Activated naive CD4-positive, alpha-beta T cell treated with anti-CD3 and anti-CD28 coated beads for 36 hours (primary cell): ENCODE measurements around the gene FOXP1. TPM values are rescaled to one million over a fixed set of nuclear protein-coding genes. Genes with fewer than 3 reads are reported as not detected.

Source experiments
- CTCF ChIA-PET: fragments of 350-600 bp; sonication (Branson Sonifier 250); formaldehyde crosslinking; loops from one replicate; lab custom pipeline; 2021; ENCODE audit warnings: antibody characterized with exemption; lab: Charles Lee
- DNase-seq: peaks from one replicate; pipeline ENCODE4 v3.0.0-alpha.2; 2020
- H3K27ac Mint-ChIP-seq: one replicate; pipeline ENCODE4 v1.8.0; 2021; ENCODE audit warnings: mild to moderate bottlenecking, mixed read lengths
- H3K27me3 Mint-ChIP-seq: one replicate; pipeline ENCODE4 v1.8.0; 2021; ENCODE audit warnings: low read depth, mixed read lengths
- H3K36me3 Mint-ChIP-seq: one replicate; pipeline ENCODE4 v1.8.0; 2021; ENCODE audit warnings: low read depth, mixed read lengths
- H3K4me1 Mint-ChIP-seq: one replicate; pipeline ENCODE4 v1.8.0; 2021; ENCODE audit warnings: low read depth, mixed read lengths
- H3K4me3 Mint-ChIP-seq: one replicate; pipeline ENCODE4 v1.8.0; 2021; ENCODE audit warnings: mild to moderate bottlenecking, moderate library complexity, mixed read lengths
- H3K9me3 Mint-ChIP-seq: one replicate; pipeline ENCODE4 v1.8.0; 2021; ENCODE audit warnings: mixed read lengths
- intact Hi-C: fragments of 100-400 bp; cut with micrococcal nuclease; formaldehyde crosslinking; loops from one replicate; pipeline ENCODE4 v1.15.1; 2023
- total RNA-seq, 2 experiments: library from RNA; stranded (reverse); gene quantifications; one replicate each; pipeline ENCODE4 v1.2.3, GENCODE V29; 2021

FOXP1 gene
- total RNA-seq, 2 experiments from 2014 or later = 95.2 to 97.4 TPM

GRCh38 chr3:71156062-71156665, 427.4 kb downstream of the FOXP1 start:
- no peaks in the 10 kb centered on the region for H3K27me3 Mint-ChIP-seq
- no peak for DNase-seq
- H3K36me3 Mint-ChIP-seq = peaks cover 12% of the 10 kb centered on the region
- H3K4me3 Mint-ChIP-seq = no peak overlapping the region
- H3K4me1 Mint-ChIP-seq = peaks cover 87% of the 10 kb centered on the region
- peaks cover 4% of the 10 kb centered on the region for H3K9me3 Mint-ChIP-seq
- H3K27ac Mint-ChIP-seq = no peak overlapping the region
- intact Hi-C loops = no loop called here
- CTCF ChIA-PET = no interaction called here

GRCh38 chr3:71154846-71155245, 428.7 kb downstream of the FOXP1 start:
- intact Hi-C loops = no loop called here
- no peak for DNase-seq
- Mint-ChIP-seq H3K36me3 (peaks cover 8% of the 10 kb centered on the region), H3K9me3 (no peaks in the 10 kb centered on the region), H3K4me1 (peaks cover 89% of the 10 kb centered on the region), H3K4me3 (no peak overlapping the region), H3K27ac (no peak overlapping the region), H3K27me3 (no peaks in the 10 kb centered on the region)
- CTCF ChIA-PET = no interaction called here

GRCh38 chr3:71153713-71154112, 429.8 kb downstream of the FOXP1 start:
- no peak overlapping the region for H3K27ac Mint-ChIP-seq
- no peak overlapping the region for H3K4me3 Mint-ChIP-seq
- intact Hi-C loops = no loop called here
- H3K9me3 Mint-ChIP-seq = no peaks in the 10 kb centered on the region
- no peak for DNase-seq
- H3K4me1 Mint-ChIP-seq = peaks cover 87% of the 10 kb centered on the region
- H3K36me3 Mint-ChIP-seq = peaks cover 8% of the 10 kb centered on the region
- CTCF ChIA-PET = interaction anchor here (0.6 to 1.9 kb wide), 3 partner anchors 8 to 60 kb away, joined by 3 to 6 read pairs (median 4); no protein-coding TSS in a partner anchor
- no peaks in the 10 kb centered on the region for H3K27me3 Mint-ChIP-seq

GRCh38 chr3:71152892-71153265, 430.6 kb downstream of the FOXP1 start:
- no peak overlapping the region for H3K27ac Mint-ChIP-seq
- H3K36me3 Mint-ChIP-seq = peaks cover 5% of the 10 kb centered on the region
- no peak for DNase-seq
- H3K9me3 Mint-ChIP-seq = no peaks in the 10 kb centered on the region
- peaks cover 81% of the 10 kb centered on the region for H3K4me1 Mint-ChIP-seq
- H3K4me3 Mint-ChIP-seq = no peak overlapping the region
- CTCF ChIA-PET = interaction anchor here (1.0 to 1.9 kb wide), 3 partner anchors 9 to 131 kb away, joined by 3 to 6 read pairs (median 3); no protein-coding TSS in a partner anchor
- no peaks in the 10 kb centered on the region for H3K27me3 Mint-ChIP-seq
- intact Hi-C loops = no loop called here

- peaks cover 76% of the 10 kb centered on the region for H3K4me1 Mint-ChIP-seq
- peaks cover 2% of the 10 kb centered on the region for H3K36me3 Mint-ChIP-seq
- no peaks in the 10 kb centered on the region for H3K27me3 Mint-ChIP-seq
- no peak for DNase-seq
- CTCF ChIA-PET = interaction anchor here (0.7 to 1.9 kb wide), 4 partner anchors 10 to 132 kb away, joined by 3 to 6 read pairs (median 3); no protein-coding TSS in a partner anchor
- H3K27ac Mint-ChIP-seq = no peak overlapping the region
- H3K4me3 Mint-ChIP-seq = no peak overlapping the region
- H3K9me3 Mint-ChIP-seq = no peaks in the 10 kb centered on the region
- intact Hi-C loops = no loop called here
These were observed 431.3 kb downstream of the FOXP1 start for GRCh38 chr3:71152039-71152891.

GRCh38 chr3:71149959-71150954, 433.3 kb downstream of the FOXP1 start:
- DNase-seq = no peak
- H3K4me1 Mint-ChIP-seq = peaks cover 64% of the 10 kb centered on the region
- H3K27me3 Mint-ChIP-seq = no peaks in the 10 kb centered on the region
- H3K9me3 Mint-ChIP-seq = no peaks in the 10 kb centered on the region
- H3K4me3 Mint-ChIP-seq = peak overlapping the region; percentile 56
- peaks cover 1% of the 10 kb centered on the region for H3K36me3 Mint-ChIP-seq
- H3K27ac Mint-ChIP-seq = peak overlapping the region; percentile 68
- CTCF ChIA-PET = interaction anchor here (0.8 to 1.6 kb wide), 2 partner anchors 39 to 59 kb away, joined by 3 to 4 read pairs; no protein-coding TSS in a partner anchor
- intact Hi-C loops = loop anchor here (1.0 to 2.0 kb wide), 5 partner anchors 11 to 76 kb away; no protein-coding TSS in a partner anchor

GRCh38 chr3:71148455-71149060, 435.0 kb downstream of the FOXP1 start:
- Mint-ChIP-seq H3K4me3 (no peak overlapping the region), H3K36me3 (peaks cover 1% of the 10 kb centered on the region), H3K4me1 (peaks cover 66% of the 10 kb centered on the region), H3K27ac (no peak overlapping the region), H3K9me3 (no peaks in the 10 kb centered on the region), H3K27me3 (no peaks in the 10 kb centered on the region)
- intact Hi-C loops = no loop called here
- DNase-seq = no peak
- CTCF ChIA-PET = interaction anchor here (1.6 kb wide), 1 partner anchor 41 kb away, joined by 4 read pairs; no protein-coding TSS in a partner anchor

- Mint-ChIP-seq H3K4me1 (peaks cover 62% of the 10 kb centered on the region), H3K27ac (no peak overlapping the region), H3K27me3 (no peaks in the 10 kb centered on the region), H3K9me3 (no peaks in the 10 kb centered on the region), H3K4me3 (no peak overlapping the region), H3K36me3 (peaks cover 1% of the 10 kb centered on the region)
- DNase-seq = no peak
- CTCF ChIA-PET = no interaction called here
- intact Hi-C loops = no loop called here
These were observed 436.9 kb downstream of the FOXP1 start for GRCh38 chr3:71146673-71147072.

- Mint-ChIP-seq H3K27ac (no peak overlapping the region), H3K27me3 (no peaks in the 10 kb centered on the region), H3K4me1 (peaks cover 61% of the 10 kb centered on the region), H3K9me3 (no peaks in the 10 kb centered on the region), H3K36me3 (peaks cover 5% of the 10 kb centered on the region), H3K4me3 (no peak overlapping the region)
- CTCF ChIA-PET = interaction anchor here (0.6 kb wide), 1 partner anchor 16 kb away, joined by 3 read pairs; no protein-coding TSS in a partner anchor
- intact Hi-C loops = no loop called here
- no peak for DNase-seq
These were observed 437.6 kb downstream of the FOXP1 start for GRCh38 chr3:71145954-71146353.

GRCh38 chr3:71144525-71145253, 438.8 kb downstream of the FOXP1 start:
- Mint-ChIP-seq H3K9me3 (no peaks in the 10 kb centered on the region), H3K36me3 (peaks cover 8% of the 10 kb centered on the region), H3K4me1 (peaks cover 57% of the 10 kb centered on the region), H3K27me3 (no peaks in the 10 kb centered on the region), H3K27ac (no peak overlapping the region), H3K4me3 (no peak overlapping the region)
- intact Hi-C loops = no loop called here
- CTCF ChIA-PET = no interaction called here
- DNase-seq = no peak

- no peak overlapping the region for H3K4me3 Mint-ChIP-seq
- H3K27me3 Mint-ChIP-seq = no peaks in the 10 kb centered on the region
- DNase-seq = no peak
- peaks cover 8% of the 10 kb centered on the region for H3K36me3 Mint-ChIP-seq
- no peak overlapping the region for H3K27ac Mint-ChIP-seq
- no peaks in the 10 kb centered on the region for H3K9me3 Mint-ChIP-seq
- peaks cover 55% of the 10 kb centered on the region for H3K4me1 Mint-ChIP-seq
- CTCF ChIA-PET = interaction anchor here (1.2 kb wide), 1 partner anchor 11 kb away, joined by 4 read pairs; no protein-coding TSS in a partner anchor
- intact Hi-C loops = no loop called here
These were observed 440.0 kb downstream of the FOXP1 start for GRCh38 chr3:71143493-71143892.
